HEK293 (cell line): ENCODE results near the gene NIPAL3.

ENCODE experiments used
- CTCF ChIA-PET: fragments of 350-600 bp; formaldehyde crosslinking; extraction: SDS; loops from one replicate; lab custom pipeline; 2021; ENCODE audit warnings: antibody characterized with exemption; lab: Yijun Ruan, JAX
- POLR2A ChIA-PET: fragments of 300-600 bp; formaldehyde crosslinking; extraction: SDS; loops from one replicate; lab custom pipeline; 2020; ENCODE audit warnings: antibody characterized with exemption, inconsistent platforms; lab: Yijun Ruan, JAX
- H3K27ac ChIP-seq: fragments of 200-500 bp; sonication (Bioruptor generic); 2 replicates; pipeline ENCODE4 v1.5.1; 2014; ENCODE audit warnings: low read depth, low read length, control low read depth, inconsistent platforms; ENCODE audit errors: extremely low read depth
- H3K36me3 ChIP-seq, 2 experiments: fragments of 200-500 bp in 1 of 2; sonication (Bioruptor generic) in 1 of 2; 1 replicate in 1 of 2; 2 replicates in 1 of 2; pipeline ENCODE4 v1.5.1; 2014 to 2017; ENCODE audit warnings: inconsistent platforms in 2 of 2, low read length in 2 of 2; ENCODE audit not compliant: control insufficient read depth in 2 of 2, insufficient read depth in 1 of 2
- H3K4me1 ChIP-seq: fragments of 200-500 bp; sonication (Bioruptor generic); 2 replicates; pipeline ENCODE4 v1.5.1; 2014; ENCODE audit warnings: mild to moderate bottlenecking, low read length, inconsistent platforms; ENCODE audit not compliant: control insufficient read depth, insufficient read depth
- H3K4me3 ChIP-seq: 2 replicates; pipeline ENCODE4 v1.5.1; 2011; ENCODE audit warnings: low read depth, mild to moderate bottlenecking, control low read depth, low read length, moderate library complexity
- H3K9me3 ChIP-seq: fragments of 200-500 bp; sonication (Bioruptor generic); 2 replicates; pipeline ENCODE4 v1.5.1; 2014; ENCODE audit warnings: low read depth, low read length, inconsistent platforms; ENCODE audit not compliant: control insufficient read depth, insufficient read depth
- BCL11A ChIP-seq: fragments of 450-650 bp; formaldehyde crosslinking; IDR thresholded peaks from 2 replicates; pipeline ENCODE4 v1.5.1; 2016; ENCODE audit warnings: low read depth, missing biosample characterization, missing genetic modification characterization
- RBAK ChIP-seq: fragments of 450-650 bp; formaldehyde crosslinking; IDR thresholded peaks from 2 replicates; pipeline ENCODE4 v1.5.1; 2016; ENCODE audit warnings: missing biosample characterization, missing genetic modification characterization
- SCRT1 ChIP-seq: fragments of 450-650 bp; formaldehyde crosslinking; IDR thresholded peaks from 2 replicates; pipeline ENCODE4 v1.5.1; 2016; ENCODE audit warnings: missing biosample characterization, missing genetic modification characterization, borderline replicate concordance
- SP7 ChIP-seq: fragments of 450-650 bp; formaldehyde crosslinking; IDR thresholded peaks from 2 replicates; pipeline ENCODE4 v1.5.1; 2016; ENCODE audit warnings: missing biosample characterization, missing genetic modification characterization
- ZBTB17 ChIP-seq: fragments of 450-650 bp; formaldehyde crosslinking; IDR thresholded peaks from 2 replicates; pipeline ENCODE4 v1.5.1; 2016; ENCODE audit warnings: missing biosample characterization, missing genetic modification characterization
- ZBTB20 ChIP-seq: fragments of 450-650 bp; formaldehyde crosslinking; IDR thresholded peaks from 2 replicates; pipeline ENCODE4 v1.5.1; 2016; ENCODE audit warnings: missing biosample characterization, missing genetic modification characterization
- ZBTB48 ChIP-seq: fragments of 450-650 bp; formaldehyde crosslinking; IDR thresholded peaks from 2 replicates; pipeline ENCODE4 v1.5.1; 2016; ENCODE audit warnings: missing biosample characterization, missing genetic modification characterization
- ZBTB7A ChIP-seq: fragments of 450-650 bp; formaldehyde crosslinking; IDR thresholded peaks from 2 replicates; pipeline ENCODE4 v1.5.1; 2016; ENCODE audit warnings: low read depth, missing biosample characterization, missing genetic modification characterization
- ZFHX2 ChIP-seq: fragments of 450-650 bp; formaldehyde crosslinking; conservative IDR thresholded peaks from 2 replicates; pipeline ENCODE4 v1.5.1; 2016; ENCODE audit warnings: missing biosample characterization, missing genetic modification characterization
- ZNF10 ChIP-seq: fragments of 450-650 bp; formaldehyde crosslinking; IDR thresholded peaks from 2 replicates; pipeline ENCODE4 v1.5.1; 2017; ENCODE audit warnings: missing biosample characterization, missing genetic modification characterization
- ZNF16 ChIP-seq: fragments of 450-650 bp; formaldehyde crosslinking; IDR thresholded peaks from 2 replicates; pipeline ENCODE4 v1.5.1; 2016; ENCODE audit warnings: low read depth, missing biosample characterization, missing genetic modification characterization
- ZNF280C ChIP-seq: fragments of 450-650 bp; formaldehyde crosslinking; IDR thresholded peaks from 2 replicates; pipeline ENCODE4 v1.5.1; 2016; ENCODE audit warnings: missing biosample characterization, missing genetic modification characterization
- ZNF311 ChIP-seq: fragments of 450-650 bp; formaldehyde crosslinking; IDR thresholded peaks from 2 replicates; pipeline ENCODE4 v1.5.1; 2017; ENCODE audit warnings: missing biosample characterization, missing genetic modification characterization, borderline replicate concordance
- ZNF335 ChIP-seq: fragments of 450-650 bp; formaldehyde crosslinking; conservative IDR thresholded peaks from 2 replicates; pipeline ENCODE4 v1.5.1; 2016; ENCODE audit warnings: missing biosample characterization, missing genetic modification characterization
- ZNF433 ChIP-seq: fragments of 450-650 bp; formaldehyde crosslinking; IDR thresholded peaks from 2 replicates; pipeline ENCODE4 v1.5.1; 2016; ENCODE audit warnings: missing biosample characterization, missing genetic modification characterization, low read depth
- ZNF544 ChIP-seq: fragments of 450-650 bp; formaldehyde crosslinking; IDR thresholded peaks from 2 replicates; pipeline ENCODE4 v1.5.0; 2017; ENCODE audit warnings: missing biosample characterization, missing genetic modification characterization
- ZNF580 ChIP-seq: fragments of 450-650 bp; formaldehyde crosslinking; IDR thresholded peaks from 2 replicates; pipeline ENCODE4 v1.5.1; 2016; ENCODE audit warnings: missing biosample characterization, missing genetic modification characterization
- ZNF596 ChIP-seq: fragments of 450-650 bp; IDR thresholded peaks from 2 replicates; pipeline ENCODE4 v1.5.0; 2018; ENCODE audit warnings: missing biosample characterization, mild to moderate bottlenecking, missing genetic modification characterization, moderate library complexity
- ZNF600 ChIP-seq: fragments of 450-650 bp; formaldehyde crosslinking; IDR thresholded peaks from 2 replicates; pipeline ENCODE4 v1.5.1; 2016; ENCODE audit warnings: missing biosample characterization, missing genetic modification characterization
- ZNF626 ChIP-seq: fragments of 450-650 bp; sonication (Bioruptor Pico); formaldehyde crosslinking; IDR thresholded peaks from 2 replicates; pipeline ENCODE4 v1.5.1; 2018; ENCODE audit warnings: missing biosample characterization, missing genetic modification characterization, inconsistent platforms
- ZNF629 ChIP-seq: fragments of 450-650 bp; formaldehyde crosslinking; IDR thresholded peaks from 2 replicates; pipeline ENCODE4 v1.5.1; 2017; ENCODE audit warnings: missing biosample characterization, missing genetic modification characterization
- ZNF660 ChIP-seq: fragments of 450-650 bp; IDR thresholded peaks from 2 replicates; pipeline ENCODE4 v1.5.1; 2018; ENCODE audit warnings: missing biosample characterization, mild to moderate bottlenecking, missing genetic modification characterization
- ZNF670 ChIP-seq: fragments of 450-650 bp; formaldehyde crosslinking; IDR thresholded peaks from 2 replicates; pipeline ENCODE4 v1.5.1; 2016; ENCODE audit warnings: missing biosample characterization, missing genetic modification characterization, low read depth
- ZNF747 ChIP-seq: fragments of 450-650 bp; formaldehyde crosslinking; IDR thresholded peaks from 2 replicates; pipeline ENCODE4 v1.5.1; 2016; ENCODE audit warnings: missing biosample characterization, missing genetic modification characterization
- ZNF791 ChIP-seq: fragments of 450-650 bp; formaldehyde crosslinking; IDR thresholded peaks from 2 replicates; pipeline ENCODE4 v1.5.1; 2016; ENCODE audit warnings: missing biosample characterization, missing genetic modification characterization
- TF ChIP-seq, protein P1 (sequence below): fragments of 450-650 bp; formaldehyde crosslinking; IDR thresholded peaks from 2 replicates; pipeline ENCODE4 v1.5.1; 2016; ENCODE audit warnings: missing biosample characterization, missing genetic modification characterization
- TF ChIP-seq, protein P2 (sequence below): fragments of 450-650 bp; formaldehyde crosslinking; IDR thresholded peaks from 2 replicates; pipeline ENCODE4 v1.5.1; 2016; ENCODE audit warnings: missing biosample characterization, missing genetic modification characterization
- TF ChIP-seq, protein P3 (sequence below): fragments of 450-650 bp; formaldehyde crosslinking; IDR thresholded peaks from 2 replicates; pipeline ENCODE4 v1.5.1; 2016; ENCODE audit warnings: missing biosample characterization, missing genetic modification characterization

The NIPAL3 gene

GRCh38 chr1:24380508-24380907 is 35.1 kb upstream of the NIPAL3 start (continued):
- TF ChIP-seq BCL11A (tag by site-specific recombination) (no peak), ZNF580 (no peak), SP7 (no peak), ZNF596 (tag by site-specific recombination) (no peak), ZNF626 (no peak), RBAK (tag by site-specific recombination) (no peak), ZFHX2 (tag by site-specific recombination) (no peak), ZNF544 (tag by site-specific recombination) (no peak)
- TF ChIP-seq, protein P1, sequence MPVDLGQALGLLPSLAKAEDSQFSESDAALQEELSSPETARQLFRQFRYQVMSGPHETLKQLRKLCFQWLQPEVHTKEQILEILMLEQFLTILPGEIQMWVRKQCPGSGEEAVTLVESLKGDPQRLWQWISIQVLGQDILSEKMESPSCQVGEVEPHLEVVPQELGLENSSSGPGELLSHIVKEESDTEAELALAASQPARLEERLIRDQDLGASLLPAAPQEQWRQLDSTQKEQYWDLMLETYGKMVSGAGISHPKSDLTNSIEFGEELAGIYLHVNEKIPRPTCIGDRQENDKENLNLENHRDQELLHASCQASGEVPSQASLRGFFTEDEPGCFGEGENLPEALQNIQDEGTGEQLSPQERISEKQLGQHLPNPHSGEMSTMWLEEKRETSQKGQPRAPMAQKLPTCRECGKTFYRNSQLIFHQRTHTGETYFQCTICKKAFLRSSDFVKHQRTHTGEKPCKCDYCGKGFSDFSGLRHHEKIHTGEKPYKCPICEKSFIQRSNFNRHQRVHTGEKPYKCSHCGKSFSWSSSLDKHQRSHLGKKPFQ (tag by site-specific recombination) = no peak
- TF ChIP-seq, all 188 proteins: peak for 0

DNA sequence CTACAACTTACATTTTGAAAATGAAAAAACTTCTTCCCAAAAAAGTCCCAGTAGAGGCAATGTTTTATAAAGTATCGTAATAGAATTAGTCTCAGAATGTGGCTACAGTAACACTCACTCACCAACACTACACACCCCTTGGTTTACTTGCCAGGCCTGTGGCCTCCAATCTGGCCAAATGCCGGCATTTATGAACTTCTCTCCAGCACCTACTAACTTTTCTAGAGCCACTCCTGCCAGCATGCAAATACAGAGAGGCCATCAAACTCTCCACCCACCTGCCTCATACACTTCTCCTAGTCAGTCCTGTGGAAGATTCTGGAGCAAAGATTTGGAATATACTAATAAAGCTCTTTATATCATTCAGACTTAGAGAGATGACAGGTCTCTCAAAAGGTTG is 34.3 kb upstream of the NIPAL3 start:
- ChIA-PET CTCF (interaction anchor here (0.7 to 11.1 kb wide), 6 partner anchors 9 to 550 kb away, joined by 3 to 175 read pairs (median 3); no protein-coding TSS in a partner anchor), POLR2A (no interaction called here)
- H3K4me1 ChIP-seq = no peaks in the 10 kb centered on the region
- TF ChIP-seq ZBTB20 (tag by site-specific recombination) (no peak), ZNF10 (tag by site-specific recombination) (no peak), ZNF629 (tag by site-specific recombination) (no peak), ZNF600 (tag by site-specific recombination) (no peak), SCRT1 (tag by site-specific recombination) (no peak), ZNF670 (tag by site-specific recombination) (no peak)
- H3K9me3 ChIP-seq = no peaks in the 10 kb centered on the region
- H3K4me3 ChIP-seq = no peak overlapping the region
- no peak overlapping the region for H3K27ac ChIP-seq
- peaks cover 0 to 65% of the 10 kb centered on the region in 2 experiments; a peak in 1 of 3 replicates for H3K36me3 ChIP-seq

DNA sequence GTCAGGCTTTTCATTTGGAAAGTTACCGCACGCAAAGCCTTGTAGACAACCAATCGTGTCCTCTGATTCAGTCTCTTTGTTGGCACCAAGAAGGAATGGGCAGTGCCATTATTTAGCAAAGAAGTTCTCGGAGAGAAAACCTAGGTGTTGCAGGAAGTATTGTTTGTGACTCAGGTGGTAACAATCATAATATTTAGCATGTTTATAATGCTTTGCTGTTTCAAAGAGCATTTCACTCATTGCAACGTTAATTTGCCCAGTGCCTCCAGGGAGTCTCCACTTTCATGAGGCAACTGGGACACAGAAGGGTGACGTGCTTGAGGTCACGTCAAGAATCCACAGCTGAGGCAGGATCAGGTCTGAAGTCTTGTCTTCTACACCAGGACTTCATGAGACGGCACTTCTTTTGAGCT is 33.4 kb upstream of the NIPAL3 start:
- ChIA-PET POLR2A (no interaction called here), CTCF (interaction anchor here (5.4 to 11.1 kb wide), 2 partner anchors 10 to 182 kb away, joined by 42 to 175 read pairs; no protein-coding TSS in a partner anchor)
- no peaks in the 10 kb centered on the region for H3K4me1 ChIP-seq
- no peak overlapping the region for H3K27ac ChIP-seq
- peaks cover 0 to 69% of the 10 kb centered on the region in 2 experiments; a peak in 1 of 3 replicates for H3K36me3 ChIP-seq
- H3K4me3 ChIP-seq = no peak overlapping the region
- no peaks in the 10 kb centered on the region for H3K9me3 ChIP-seq
- no peak for TF ChIP-seq ZBTB17 (tag by site-specific recombination)
- no peak for TF ChIP-seq ZNF311 (tag by site-specific recombination)
- no peak for TF ChIP-seq ZNF433 (tag by site-specific recombination)
- no peak for TF ChIP-seq ZNF791
- no peak for TF ChIP-seq ZBTB7A (tag by site-specific recombination)
- TF ChIP-seq, protein P2, sequence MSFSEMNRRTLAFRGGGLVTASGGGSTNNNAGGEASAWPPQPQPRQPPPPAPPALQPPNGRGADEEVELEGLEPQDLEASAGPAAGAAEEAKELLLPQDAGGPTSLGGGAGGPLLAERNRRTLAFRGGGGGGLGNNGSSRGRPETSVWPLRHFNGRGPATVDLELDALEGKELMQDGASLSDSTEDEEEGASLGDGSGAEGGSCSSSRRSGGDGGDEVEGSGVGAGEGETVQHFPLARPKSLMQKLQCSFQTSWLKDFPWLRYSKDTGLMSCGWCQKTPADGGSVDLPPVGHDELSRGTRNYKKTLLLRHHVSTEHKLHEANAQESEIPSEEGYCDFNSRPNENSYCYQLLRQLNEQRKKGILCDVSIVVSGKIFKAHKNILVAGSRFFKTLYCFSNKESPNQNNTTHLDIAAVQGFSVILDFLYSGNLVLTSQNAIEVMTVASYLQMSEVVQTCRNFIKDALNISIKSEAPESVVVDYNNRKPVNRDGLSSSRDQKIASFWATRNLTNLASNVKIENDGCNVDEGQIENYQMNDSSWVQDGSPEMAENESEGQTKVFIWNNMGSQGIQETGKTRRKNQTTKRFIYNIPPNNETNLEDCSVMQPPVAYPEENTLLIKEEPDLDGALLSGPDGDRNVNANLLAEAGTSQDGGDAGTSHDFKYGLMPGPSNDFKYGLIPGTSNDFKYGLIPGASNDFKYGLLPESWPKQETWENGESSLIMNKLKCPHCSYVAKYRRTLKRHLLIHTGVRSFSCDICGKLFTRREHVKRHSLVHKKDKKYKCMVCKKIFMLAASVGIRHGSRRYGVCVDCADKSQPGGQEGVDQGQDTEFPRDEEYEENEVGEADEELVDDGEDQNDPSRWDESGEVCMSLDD (tag by site-specific recombination) = no peak
- no peak for TF ChIP-seq ZBTB48 (tag by site-specific recombination)
- no peak for TF ChIP-seq ZNF660 (tag by site-specific recombination)
- TF ChIP-seq ZNF335 (tag by site-specific recombination) = no peak
- no peak for TF ChIP-seq ZNF747 (tag by site-specific recombination)
- TF ChIP-seq, protein P3, sequence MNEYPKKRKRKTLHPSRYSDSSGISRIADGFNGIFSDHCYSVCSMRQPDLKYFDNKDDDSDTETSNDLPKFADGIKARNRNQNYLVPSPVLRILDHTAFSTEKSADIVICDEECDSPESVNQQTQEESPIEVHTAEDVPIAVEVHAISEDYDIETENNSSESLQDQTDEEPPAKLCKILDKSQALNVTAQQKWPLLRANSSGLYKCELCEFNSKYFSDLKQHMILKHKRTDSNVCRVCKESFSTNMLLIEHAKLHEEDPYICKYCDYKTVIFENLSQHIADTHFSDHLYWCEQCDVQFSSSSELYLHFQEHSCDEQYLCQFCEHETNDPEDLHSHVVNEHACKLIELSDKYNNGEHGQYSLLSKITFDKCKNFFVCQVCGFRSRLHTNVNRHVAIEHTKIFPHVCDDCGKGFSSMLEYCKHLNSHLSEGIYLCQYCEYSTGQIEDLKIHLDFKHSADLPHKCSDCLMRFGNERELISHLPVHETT (tag by site-specific recombination) = no peak
- TF ChIP-seq ZNF16 (tag by site-specific recombination) = no peak
- no peak for TF ChIP-seq SP7
- no peak for TF ChIP-seq ZNF280C (tag by site-specific recombination)
